ENCODE measurements around the gene PRR30.
A peak's percentile ranks its signal among the peaks of the same experiment; 100 is the strongest.

Gene PRR30

GRCh38 chr2:27152796-27153464, 13.7 kb upstream of the PRR30 start:
- DNase-seq: no peak

- no peak for DNase-seq
Observed at GRCh38 chr2:27152102-27152795, 13.0 kb upstream of the PRR30 start.

GRCh38 chr2:27150639-27151230, 11.5 kb upstream of the PRR30 start:
- DNase-seq: no peak

GRCh38 chr2:27149570-27150405, 10.6 kb upstream of the PRR30 start:
- DNase-seq: no peak

- no peak for DNase-seq
Observed at GRCh38 chr2:27148801-27149439, 9.7 kb upstream of the PRR30 start, which contains the start of gene TCF23. Gene TCF23 (plus strand): TSS chr2:27149004. CDS start chr2:27149134, 130 bp downstream.

GRCh38 chr2:27147935-27148334, 8.7 kb upstream of the PRR30 start:
- no peak for DNase-seq

GRCh38 chr2:27145682-27146081, 6.5 kb upstream of the PRR30 start:
- DNase-seq: no peak

GRCh38 chr2:27143285-27143684, 4.1 kb upstream of the PRR30 start:
- DNase-seq: no peak

GRCh38 chr2:27138111-27138510, 1.1 kb downstream of the PRR30 start:
- DNase-seq: no peak

GRCh38 chr2:27137322-27137935, 1.8 kb downstream of the PRR30 start:
- no peak for DNase-seq

GRCh38 chr2:27136751-27137150, 2.5 kb downstream of the PRR30 start:
- no peak for DNase-seq

GRCh38 chr2:27135478-27135955, 3.7 kb downstream of the PRR30 start:
- DNase-seq: no peak

- no peak for DNase-seq
Observed at GRCh38 chr2:27134781-27135477, 4.3 kb downstream of the PRR30 start.

GRCh38 chr2:27133905-27134780, 5.1 kb downstream of the PRR30 start, which contains the start of gene PREB:
Gene PREB (minus strand): TSS chr2:27134636. CDS start chr2:27134421, 215 bp downstream.
- DNase-seq: peak; percentile 88 to 92

- no peak for DNase-seq
Observed at GRCh38 chr2:27133195-27133875, 5.9 kb downstream of the PRR30 start.

- DNase-seq: no peak
Observed at GRCh38 chr2:27131429-27131828, 7.8 kb downstream of the PRR30 start.

GRCh38 chr2:27130396-27130795, 8.8 kb downstream of the PRR30 start:
- no peak for DNase-seq

- no peak for DNase-seq
Observed at GRCh38 chr2:27128668-27129571, 10.3 kb downstream of the PRR30 start.
